HG03095 (cell line): Measurements from ENCODE around the gene CCDC154.

Source experiments
- ATAC-seq: cut with Tn5 transposase; IDR thresholded peaks from one replicate; pipeline ENCODE4 v1.9.1; 2021; ENCODE audit warnings: moderate library complexity; ENCODE audit not compliant: unreplicated experiment

Gene CCDC154

DNA sequence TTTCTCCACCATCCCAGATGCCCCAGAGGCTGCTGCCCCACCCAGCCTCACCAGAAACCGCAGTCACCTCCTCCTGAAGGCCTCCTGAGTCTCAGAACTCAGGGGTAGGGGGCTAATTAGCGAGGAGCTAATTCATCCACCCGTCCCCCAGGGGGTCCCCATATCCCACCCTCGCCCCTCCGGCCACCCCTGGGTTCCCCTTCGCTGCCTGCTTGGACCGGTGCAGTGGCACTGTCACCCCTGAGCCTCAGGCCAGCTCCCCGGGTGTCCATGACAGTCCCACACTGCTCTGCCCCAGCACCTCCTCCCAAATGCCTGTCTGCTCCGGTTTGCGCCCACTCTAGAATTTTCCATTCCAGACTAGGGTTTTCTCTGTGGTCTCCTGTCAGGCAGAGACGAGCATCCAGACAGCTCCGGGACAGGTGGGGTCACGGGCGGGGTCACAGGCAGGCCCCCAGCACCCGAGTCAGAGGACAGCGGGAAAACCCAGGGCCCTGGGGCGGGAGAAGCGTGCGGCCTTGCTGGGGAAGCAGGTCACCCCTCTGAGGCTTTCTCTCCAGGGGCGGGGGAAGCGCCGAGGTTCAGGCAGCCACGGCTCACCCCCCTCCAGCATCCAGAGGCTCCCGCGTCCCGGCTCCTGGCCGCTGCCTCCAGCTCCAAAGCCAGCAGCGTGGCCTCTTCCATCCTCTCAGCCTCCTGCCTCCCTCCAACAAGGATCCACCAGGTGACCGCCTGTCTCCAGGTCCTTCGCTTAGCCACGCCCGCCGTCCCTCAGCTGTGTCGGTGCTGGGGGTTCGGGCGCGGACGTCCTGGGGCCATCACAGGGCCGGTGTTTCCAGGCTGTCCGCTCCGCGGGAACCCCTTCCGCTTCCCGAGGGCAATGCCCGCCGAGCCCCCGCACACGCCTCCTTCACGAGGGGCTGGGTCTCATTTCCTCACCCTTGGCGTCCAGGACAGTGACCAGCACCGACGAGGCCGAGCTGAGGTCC lies 16.6 kb downstream of the CCDC154 start:
- ATAC-seq, result no peak

DNA sequence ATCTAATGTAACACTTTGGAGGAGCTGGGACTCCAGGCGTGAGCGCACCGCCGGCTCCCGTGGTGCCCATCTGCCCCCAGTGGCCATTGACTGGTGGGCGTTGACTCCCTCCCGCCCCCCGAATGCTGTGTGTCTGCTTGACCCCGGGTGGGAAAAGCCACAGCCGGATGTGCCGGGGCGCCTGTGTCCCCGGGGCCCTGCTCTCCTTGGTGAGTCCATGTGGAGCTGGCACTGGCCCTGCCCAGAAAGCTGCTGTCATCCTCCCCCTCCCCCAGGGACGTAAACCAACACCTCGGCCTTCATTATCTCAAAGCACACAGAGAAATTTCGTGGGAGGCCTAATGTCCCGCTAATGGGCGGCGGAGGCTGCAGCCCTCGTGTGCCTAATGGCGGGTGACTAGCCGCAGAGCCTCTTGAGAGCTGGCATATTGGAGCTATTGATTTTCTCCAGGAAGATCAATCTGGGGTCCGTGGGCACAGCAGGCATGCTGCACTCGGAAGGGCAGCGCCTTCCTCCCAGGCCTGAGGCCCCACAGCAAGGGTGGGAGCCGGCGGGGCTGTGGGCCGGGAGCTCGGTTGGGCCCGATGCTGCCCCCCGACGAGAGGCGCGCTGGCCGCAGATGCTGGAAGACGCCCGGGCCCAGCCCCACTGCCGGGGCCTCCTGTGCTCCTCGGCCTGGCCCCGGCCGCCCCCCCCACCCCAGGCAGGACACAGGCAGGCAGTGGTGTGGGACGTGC lies 17.5 kb downstream of the CCDC154 start:
- no peak for ATAC-seq

DNA sequence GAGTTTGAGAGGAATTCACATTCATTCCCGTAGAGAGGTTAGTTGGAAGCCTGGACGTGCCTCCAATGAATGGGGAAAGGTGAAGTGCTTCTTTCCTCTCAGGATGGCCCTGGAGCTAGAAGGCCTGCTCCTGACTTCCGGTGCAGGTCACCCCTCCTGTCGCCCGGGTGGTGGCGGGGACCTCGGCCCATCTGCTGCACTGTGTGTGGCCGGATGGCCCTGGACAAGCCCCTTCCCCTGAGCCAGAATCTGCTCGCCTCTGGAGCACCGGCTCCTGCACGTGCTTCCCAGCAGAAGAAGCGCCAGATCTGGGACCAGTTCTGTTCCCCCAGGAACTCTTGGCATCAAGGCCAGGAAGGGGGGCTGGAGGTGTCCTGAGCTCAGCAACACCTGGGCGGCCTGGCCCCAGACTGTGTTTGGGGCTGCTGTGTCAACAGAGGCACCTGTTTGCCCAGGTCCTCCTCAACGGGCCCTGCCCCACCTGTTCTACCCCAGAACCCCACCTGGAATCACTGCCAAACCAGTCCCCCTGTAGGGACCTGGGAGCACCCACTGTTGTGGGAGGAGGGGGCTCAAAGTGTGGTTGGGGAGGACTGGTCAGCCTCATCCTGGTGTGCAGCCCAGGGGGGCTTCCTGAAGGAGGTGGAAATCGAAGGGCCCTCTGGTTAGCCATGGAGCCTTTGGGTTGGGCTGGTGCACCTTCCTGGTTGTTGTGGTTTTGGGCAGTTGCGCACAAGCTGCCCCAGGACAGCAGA lies 18.6 kb downstream of the CCDC154 start:
- no peak for ATAC-seq

DNA sequence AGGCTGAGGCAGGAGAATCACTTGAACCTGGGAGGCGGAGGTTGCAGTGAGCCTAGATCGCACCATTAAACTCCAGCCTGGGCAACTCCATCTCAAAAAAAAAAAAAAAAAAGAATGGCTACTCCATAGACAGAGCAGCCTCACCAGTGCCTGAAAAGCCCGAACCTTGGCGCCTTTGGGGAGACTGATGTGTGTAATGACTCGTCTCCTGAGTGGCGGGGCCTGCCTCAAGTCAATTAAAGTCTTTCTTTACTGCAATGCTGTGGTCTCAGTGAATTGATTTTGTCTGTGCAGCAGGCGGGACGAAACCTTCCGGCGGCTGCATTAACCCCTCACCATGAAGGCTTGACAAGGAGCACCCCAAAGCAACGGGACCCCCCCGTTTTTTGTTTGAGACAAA lies 20.3 kb downstream of the CCDC154 start:
- ATAC-seq, result no peak

DNA sequence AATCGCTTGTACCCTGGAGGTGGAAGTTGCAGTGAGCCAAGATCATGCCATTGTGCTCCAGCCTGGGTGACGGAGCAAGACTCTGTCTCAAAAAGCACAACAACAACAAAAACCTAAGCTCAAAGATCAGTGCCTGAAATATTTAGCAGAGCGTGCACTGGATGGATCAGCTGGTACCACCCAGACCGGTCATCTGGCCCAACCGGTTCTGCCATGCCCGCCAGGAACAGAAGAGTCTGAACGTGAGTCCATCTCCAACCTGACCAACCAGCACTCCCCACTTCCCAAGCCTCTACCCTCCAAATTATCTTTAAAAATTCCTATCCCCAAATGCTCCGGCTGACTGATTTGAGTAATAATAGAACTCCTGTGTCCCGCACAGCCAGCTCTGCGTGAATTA lies 22.3 kb downstream of the CCDC154 start:
- no peak for ATAC-seq

DNA sequence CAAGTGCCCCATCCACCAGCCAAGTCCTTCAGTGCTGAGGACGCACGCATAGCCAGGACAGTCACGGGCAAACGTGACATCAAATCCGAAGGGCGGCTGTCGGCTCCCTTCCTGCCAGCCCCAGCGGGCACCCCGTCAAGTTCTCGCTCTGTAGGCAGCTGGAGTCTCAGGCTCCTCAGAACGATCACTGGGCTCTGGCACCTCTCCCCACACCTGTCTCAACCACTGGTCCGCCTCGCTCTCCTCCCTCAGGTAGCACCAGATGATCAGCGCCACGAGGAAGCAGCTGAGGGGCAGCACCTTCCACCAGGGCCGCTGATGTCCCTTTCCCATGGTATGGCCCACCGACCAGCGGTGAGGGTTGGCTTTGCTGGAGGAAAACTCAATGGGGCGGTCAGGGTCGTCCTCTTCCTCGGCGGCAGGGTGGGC lies 24.2 kb downstream of the CCDC154 start:
- ATAC-seq, result no peak

DNA sequence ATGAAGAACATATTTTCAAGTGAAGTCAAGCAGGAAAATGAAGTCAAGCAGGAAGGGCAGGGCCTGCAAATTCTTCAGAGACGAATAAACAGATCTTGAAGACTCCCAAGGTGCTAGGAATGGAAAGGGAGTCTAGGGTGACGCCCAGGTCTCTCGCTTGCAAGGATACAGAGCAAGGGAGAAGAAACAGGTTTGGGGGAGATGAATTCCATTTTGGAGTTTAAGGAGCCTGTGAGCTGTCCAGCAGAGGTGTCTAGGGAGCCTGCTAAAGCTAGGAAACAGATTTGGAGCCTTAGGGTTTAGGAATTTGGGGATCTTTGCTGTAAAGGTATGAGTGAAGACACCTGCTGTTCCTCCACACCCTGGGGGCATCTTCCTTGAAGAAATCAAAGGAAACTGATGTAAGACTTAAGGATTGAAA lies 27.8 kb downstream of the CCDC154 start:
- ATAC-seq, result no peak

DNA sequence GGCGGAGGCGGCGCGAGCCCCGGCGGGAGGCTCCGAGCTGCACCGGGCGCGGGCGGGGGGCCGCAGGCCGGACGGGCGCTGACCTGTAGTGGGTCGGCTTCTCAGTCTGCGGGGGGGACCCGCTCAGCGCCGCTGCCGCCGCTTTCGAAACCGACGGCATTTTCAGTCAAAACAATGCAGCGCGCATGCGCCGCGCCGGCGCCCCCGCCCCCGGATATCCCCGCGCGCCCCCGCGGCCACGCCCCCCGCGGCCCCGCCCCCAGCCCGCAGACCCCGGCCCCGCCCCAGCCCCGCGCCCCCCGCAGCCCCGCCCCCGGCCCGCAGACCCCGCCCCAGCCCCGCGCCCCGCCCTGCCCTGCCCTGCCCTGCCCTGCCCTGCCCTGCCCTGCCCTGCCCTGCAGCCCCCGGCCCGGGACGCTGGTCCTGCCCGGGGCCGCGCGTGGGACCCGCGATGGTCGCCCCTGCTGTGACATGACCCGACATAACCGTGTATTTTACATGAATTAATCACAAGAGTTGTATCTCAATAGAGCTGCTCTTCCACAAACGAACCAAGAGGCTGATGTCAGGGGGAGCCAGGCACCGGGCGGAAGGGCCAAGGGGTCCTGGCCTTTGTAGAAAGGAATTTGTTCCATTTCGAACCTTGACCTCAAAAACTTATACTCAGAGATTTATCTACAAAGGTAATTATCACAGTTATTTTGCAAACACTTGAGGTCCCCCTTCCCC lies 29.7 kb downstream of the CCDC154 start, which contains the start of gene UNKL:
Gene UNKL, minus strand, starts transcription at position 173 of the 729 bp plus-strand sequence. Its CDS starts 13 bp downstream, at position 160.
- no peak for ATAC-seq

DNA sequence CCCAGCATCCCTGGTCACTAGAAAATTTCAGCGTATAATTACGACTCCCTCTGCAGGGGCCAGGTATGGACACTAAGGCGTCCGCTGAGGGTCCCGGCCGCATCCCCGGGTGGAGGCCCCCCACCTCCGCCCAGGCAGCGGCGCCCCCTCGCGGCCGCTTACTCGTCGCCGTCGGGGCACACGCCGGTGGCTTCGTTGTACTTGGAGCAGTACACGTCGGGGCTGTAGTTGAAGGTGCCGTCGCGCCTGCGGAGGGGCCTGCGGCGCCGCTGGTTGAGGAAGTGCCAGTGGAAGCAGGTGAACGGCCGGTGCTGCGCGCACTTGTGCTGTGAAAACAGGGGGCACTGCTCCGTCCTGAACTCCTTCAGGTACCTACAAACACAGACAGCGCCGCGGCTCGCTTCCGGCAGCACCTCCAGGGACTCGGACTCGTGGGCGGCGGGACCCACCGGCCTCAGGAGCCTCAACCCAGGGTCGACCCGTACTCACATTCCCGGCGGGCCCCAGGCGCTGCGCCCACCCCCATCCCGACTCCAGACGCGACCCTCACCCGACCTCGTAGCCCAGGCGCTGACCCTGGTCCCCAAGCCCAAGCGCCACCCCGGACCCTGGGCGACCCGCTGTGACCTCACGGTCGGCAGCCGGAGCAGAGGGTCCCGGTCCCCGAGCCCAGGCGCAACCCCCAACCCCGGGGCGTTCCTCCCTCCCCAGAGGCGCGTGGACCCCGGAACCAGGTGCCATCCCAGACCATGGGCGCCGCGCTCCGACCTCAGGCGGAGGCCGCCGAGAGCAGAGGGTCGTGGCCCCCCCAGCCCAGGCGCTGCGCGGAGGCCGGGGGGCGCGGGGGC lies 30.4 kb downstream of the CCDC154 start:
- no peak for ATAC-seq

DNA sequence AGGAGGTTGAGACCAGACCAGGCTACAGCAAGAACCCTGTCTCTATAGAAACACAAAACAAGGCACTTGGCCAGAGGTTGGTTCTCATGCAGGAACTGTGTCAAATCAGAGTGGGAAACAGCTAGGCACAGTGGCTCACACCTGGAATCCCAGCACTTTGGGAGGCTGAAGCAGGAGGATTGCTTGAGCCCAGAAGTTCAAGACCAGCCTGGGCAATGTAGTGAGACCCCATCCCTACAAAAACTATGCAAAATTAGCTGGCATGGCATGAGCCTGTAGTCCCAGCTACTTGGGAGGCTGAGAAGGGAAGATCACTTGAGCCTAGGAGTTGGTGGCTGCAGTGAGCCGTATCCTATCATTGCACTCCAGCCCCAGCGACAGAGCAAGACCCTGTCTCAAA lies 31.5 kb downstream of the CCDC154 start:
- no peak for ATAC-seq

DNA sequence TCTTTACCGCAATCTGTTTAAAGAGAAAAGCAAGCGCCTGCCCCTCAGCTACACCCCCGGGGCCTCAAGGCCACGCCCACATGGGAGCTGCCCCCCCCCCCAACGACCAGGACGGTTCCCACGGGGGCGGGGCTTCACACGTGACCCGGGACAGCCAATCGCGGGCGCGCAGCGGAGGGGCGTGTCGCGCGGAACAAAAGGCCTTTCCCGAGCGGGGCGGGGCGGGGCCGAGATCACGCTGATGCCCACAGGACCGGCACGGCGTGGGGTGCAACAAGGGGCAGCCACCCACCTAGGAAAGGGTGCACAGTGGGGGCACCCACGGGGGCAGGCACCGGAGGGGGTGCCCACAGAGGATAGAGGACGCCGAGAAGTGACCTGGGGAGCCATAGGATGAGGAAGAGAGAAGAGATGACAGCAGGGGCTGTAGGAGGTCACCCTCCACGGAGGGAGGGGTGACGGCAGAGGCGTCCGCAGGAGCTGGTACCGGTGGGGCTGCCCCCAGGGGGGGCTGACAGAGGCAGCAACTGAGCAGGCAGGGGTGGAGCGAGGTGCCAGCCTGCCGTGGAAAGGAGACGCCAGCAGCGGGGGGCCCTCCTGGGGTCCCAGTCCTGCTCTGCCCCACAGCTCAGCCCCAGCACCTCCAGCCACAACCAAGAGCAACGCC lies 36.1 kb downstream of the CCDC154 start:
- ATAC-seq, result peak; percentile 63

DNA sequence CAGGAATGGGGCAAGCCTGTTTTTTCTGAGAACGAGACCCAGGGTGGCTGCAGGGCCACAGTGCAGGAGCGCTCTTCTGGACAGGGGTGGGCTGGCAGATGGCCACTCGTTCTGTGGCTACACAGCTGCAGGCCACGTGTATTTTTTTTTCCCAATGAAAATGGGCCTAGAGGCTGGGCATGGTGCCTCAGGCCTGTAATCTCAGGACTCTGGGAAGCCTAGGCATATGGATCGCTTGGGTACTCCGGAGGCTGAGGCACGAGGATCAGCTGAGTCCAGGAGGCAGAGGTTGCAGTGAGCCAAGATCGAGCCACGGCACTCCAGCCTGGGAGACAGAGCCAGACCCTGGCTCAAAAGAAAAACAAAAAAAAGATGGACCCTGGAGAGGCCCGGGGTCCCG lies 36.6 kb downstream of the CCDC154 start:
- ATAC-seq, result no peak

DNA sequence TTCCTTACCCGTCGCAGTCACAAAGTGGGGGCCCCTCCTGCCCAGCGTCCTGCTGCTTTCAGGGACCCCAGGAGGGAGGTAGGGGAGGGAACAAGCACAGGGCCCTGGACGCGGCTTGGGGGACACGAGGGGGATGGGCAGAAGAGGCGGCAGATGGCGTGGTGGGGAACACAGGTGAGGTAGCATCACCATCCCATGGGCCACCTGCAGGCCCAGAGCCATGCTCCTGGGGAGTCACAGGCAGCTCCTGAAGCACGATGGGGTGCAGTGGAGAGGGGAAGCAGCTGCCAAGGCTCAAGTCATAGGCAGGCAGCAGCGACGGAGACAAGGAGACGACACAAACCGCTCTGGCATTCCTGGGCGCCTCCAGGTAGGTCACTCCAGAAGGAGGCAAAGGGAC lies 40.6 kb downstream of the CCDC154 start:
- ATAC-seq, result no peak

DNA sequence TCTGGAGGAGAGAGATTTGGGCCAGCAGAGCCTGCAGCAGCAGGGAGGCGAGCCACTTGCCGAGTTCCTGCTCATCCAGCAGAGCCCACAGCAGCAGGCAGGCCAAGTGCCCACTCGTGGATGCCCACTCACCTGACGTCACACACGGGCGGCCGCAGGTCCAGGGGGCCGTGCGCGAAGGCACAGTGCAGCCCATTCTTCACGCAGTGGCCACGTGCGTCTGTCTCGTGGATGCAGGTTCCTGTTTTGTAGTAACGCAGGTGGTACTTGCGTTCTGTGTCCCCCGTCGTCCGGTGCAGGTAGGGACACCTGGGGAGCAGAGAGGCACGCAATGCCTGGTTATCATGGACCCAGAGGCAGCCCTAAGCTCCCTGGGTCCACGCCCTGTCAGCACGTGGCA lies 41.3 kb downstream of the CCDC154 start:
- ATAC-seq, result no peak

DNA sequence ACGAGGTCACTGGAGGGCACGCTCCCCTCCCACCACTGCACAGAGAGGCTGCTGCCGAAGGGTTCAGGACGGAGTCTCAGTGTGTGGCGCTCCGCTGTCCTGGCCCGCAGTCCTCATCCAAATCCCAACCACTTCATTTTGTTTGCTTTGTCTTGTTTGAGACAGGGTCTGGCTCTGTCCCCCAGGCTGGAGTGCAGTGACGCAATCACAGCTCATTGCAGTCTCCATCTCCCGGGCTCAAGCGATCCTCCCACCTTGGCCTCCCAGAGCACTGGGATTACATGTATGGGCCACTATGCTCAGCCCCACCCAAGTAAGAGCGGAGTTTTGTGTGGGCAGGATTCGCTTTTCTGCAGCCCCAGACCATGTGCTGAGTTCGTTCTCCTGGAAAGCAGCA lies 42.6 kb downstream of the CCDC154 start:
- no peak for ATAC-seq

DNA sequence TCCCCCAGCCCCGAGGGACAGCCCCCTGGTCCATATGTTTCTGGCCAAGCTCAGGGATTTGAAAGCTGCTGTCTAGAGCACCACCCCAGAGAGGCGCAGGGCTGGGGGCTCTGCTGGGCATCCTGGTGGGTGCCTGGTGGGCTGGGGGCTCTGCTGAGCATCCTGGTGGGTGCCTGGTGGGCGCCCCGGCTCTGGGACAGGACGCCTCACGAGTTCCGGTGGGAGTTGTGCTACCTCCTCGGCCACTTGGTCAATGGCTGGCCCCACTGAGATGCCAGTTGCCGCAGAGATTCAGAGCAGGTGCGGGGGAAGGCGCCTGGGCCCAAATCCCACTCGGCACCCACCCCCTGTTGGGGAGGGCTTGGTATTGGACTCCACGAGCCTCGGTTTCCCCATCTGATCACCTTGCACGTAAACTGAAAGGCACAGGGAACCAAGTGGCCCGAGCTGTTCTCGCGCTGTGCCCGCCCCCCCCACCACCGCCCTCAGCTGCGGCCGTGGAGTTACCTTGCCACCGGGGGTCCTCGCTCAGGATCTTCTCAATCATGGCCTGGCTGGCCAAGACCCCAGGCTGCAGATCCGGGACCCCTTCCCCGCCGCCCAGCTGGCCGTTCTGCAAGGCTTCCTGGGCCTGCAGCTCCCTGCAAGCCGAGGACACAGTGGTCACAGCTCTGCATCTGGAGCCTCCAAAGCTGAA lies 43.1 kb downstream of the CCDC154 start:
- ATAC-seq, result no peak

DNA sequence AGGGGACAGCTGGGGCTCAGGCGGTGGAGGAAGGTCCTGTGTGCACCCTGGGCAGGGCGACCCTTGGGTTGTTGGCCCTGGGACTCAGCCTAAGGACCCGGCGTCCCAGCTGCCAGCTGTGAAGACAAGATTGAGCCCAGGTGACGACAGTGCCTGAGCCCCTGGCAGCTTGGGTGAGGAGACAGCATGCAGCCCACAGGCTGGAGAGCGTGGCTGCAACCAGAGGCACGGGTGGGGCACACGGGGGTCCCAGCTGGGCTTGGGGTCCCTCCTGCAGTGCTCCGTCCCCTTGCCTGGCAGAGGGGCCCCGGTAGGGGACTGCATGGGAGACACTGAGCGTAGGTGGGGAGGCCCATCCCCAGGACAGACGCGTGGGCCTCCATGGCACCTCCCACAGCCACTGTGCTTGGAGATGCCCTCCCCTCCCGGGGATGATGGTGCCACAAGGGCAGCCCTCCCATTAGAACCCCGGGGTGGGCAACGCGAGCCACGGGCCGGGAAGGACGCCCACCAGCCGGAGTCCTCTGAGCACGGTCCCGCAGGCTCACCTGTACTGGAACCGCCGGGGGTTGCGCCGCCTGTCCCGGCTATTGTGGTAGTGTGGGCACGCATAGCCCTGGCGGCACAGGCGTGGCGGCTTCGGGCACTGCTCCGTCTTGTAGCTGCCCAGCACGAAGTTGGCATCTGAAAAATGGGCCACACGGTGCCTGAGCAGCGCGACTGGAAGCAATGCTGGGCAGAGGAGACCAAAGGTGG lies 45.4 kb downstream of the CCDC154 start:
- ATAC-seq, result no peak

DNA sequence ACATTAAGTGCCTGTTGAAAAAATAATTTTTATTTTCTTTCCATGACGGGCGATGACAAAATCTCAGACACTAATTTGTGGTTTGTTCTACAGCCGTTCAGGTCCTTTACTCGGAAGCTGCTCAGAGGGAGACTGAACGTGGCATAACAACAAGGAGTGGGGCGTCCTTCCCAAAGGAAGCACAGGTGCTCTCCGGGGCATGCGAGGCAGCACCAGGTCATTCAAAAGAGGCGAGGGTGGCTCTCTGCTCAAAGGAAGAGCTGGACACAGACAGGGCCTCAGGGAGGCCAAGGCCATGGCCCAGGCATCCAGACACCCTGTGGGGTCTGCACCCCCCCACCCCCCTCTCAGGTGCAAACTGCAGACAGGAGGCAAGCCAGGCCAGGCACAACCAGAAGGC lies 46.0 kb downstream of the CCDC154 start:
- no peak for ATAC-seq
